ENCODE measurements around the gene FMR1NB.

FMR1NB gene, protein sequence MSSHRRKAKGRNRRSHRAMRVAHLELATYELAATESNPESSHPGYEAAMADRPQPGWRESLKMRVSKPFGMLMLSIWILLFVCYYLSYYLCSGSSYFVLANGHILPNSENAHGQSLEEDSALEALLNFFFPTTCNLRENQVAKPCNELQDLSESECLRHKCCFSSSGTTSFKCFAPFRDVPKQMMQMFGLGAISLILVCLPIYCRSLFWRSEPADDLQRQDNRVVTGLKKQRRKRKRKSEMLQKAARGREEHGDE

DNA sequence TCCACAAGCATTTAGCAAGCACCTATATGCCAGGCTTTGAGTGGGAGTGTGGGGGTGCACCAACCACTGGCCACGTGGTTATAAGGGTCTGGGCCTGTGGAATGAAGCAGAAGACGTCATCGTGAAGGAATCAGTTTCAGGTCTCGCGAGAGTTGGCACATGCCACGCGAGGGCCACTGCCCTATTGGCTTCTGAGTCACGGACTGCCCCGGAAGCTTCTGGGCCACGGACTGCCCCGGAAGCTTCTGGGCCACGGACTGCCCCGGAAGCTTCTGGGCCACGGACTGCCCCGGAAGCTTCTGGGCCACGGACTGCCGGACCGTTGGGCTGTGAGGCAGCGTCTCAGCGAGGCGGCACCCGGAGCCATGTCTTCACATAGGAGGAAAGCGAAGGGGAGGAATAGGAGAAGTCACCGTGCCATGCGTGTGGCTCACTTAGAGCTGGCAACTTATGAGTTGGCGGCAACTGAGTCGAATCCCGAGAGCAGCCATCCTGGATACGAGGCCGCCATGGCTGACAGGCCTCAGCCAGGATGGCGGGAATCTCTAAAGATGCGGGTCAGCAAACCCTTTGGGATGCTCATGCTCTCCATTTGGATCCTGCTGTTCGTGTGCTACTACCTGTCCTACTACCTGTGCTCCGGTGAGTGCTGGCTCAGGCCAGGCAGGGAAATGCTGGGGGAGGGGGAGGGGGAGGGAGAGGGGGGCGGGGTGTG is at the start of gene FMR1NB:
Gene FMR1NB (plus strand): TSS at position 300 of the 715 bp plus-strand sequence. CDS start 66 bp downstream, at position 366.
- no peak for DNase-seq

DNA sequence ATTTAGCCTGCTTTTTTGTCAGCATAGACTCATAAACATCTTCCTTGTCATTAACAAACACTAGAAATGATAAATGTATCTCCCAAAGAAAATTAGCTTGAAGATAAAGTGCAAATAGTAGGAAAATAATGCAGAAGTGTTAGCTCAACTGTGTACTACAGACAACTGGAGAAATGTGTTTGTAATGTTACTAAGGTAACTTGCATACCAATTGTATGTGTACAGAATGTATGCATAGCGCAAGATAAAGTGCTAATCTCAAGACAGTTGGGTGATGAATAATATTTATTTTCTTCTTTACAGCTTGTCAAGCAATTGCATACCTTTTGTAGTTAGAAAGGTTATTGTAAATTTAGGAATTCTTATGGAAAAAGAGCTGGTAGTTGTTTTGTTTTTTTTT is 47.3 kb upstream of the FMR1NB start:
- DNase-seq, result no peak

DNA sequence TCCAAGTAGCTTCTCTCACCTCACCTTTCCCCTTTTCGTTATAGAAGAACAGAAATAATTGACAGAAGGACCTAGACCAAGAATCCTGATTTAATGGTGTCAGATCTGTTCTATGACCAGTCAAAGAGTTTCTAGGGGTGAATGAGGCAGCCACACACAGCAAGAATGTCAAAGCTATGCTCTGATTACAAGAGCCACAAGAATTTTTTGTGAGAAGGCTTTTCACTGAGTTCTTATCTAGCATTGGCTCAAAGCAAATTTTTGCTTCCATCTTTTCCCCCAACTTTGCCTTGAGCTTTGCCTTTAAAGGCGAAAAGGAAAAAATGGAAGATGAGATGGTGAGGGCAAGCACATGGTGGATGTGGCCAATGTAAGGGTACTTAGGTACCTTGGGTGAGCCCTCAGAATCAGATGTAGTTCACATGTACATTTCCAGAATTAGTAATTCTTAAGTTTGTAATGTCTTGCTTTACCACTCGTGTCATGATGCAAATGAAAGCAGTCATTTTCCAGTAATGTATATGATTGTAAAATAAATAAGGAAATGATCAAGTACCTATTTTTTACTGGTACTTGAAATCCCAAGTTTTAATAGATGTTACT is 45.9 kb upstream of the FMR1NB start:
- no peak for DNase-seq

DNA sequence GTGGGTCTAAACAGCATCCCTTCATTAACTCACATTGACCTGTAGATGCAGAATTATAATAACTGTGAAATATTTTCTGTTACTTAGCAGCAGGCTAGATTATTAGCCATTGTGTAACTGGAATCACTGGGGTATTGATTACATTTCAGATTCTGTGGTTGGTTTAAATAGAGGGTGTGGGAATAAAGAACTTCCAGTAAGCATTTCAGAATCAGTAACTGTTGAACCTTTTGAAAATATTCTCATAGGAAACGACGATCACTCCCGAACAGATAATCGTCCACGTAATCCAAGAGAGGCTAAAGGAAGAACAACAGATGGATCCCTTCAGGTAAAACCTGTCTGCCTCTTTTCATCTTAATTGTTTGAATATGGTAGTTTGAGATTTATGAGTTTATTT is 35.9 kb upstream of the FMR1NB start:
- DNase-seq, result no peak

DNA sequence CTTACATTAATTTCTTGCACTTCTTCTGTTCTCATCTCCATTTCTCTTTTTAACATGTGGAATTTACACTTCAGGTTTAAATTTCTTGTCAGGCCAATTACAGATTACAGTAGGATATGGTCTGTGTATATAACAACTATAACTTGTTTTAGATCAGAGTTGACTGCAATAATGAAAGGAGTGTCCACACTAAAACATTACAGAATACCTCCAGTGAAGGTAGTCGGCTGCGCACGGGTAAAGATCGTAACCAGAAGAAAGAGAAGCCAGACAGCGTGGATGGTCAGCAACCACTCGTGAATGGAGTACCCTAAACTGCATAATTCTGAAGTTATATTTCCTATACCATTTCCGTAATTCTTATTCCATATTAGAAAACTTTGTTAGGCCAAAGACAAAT is 32.6 kb upstream of the FMR1NB start:
- no peak for DNase-seq

DNA sequence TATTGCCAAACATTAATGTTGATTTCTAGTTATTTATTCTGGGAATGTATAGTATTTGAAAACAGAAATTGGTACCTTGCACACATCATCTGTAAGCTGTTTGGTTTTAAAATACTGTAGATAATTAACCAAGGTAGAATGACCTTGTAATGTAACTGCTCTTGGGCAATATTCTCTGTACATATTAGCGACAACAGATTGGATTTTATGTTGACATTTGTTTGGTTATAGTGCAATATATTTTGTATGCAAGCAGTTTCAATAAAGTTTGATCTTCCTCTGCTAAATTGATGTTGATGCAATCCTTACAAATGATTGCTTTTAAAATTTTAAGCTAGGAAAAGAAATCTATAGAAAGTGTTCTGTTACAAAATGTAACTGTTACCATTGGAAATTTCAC is 30.8 kb upstream of the FMR1NB start:
- DNase-seq, result no peak

DNA sequence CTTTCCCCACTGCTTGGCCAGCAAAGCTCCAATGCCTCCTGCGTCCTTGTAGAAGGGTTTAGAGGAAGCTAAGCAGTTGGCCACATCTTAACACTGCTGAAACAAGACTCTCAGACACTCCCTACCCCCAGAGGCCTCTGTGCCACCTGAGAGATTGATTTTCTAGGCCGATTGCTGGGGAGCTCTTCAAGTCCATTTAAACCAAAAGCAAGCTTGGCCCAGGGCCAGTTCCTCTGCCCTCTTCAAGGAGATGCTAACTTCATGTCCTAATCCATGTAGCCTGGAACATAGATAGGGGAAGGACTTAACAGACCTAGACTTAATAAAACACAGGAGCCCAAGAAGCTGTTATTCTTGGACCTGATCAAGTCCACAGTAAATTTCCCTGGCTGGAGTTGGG is 27.2 kb upstream of the FMR1NB start:
- DNase-seq, result no peak

DNA sequence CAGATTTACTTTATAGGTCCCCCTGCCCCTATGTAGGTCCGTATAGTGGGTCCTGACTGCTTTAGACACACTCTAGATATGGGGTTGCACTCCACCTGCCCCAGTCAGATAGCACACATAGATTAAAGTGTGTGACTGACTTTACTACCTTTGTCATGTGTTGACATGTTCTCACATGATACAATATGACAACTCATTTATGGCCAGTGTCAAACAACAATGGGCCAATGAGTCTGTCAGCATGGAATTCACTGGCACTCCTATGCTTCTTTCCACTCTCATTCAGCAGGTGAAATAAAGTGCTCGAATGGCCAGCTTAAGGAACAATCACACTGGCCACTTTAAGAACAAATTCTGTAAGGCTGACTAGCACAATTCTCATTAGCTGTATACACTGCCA is 23.8 kb upstream of the FMR1NB start:
- no peak for DNase-seq

DNA sequence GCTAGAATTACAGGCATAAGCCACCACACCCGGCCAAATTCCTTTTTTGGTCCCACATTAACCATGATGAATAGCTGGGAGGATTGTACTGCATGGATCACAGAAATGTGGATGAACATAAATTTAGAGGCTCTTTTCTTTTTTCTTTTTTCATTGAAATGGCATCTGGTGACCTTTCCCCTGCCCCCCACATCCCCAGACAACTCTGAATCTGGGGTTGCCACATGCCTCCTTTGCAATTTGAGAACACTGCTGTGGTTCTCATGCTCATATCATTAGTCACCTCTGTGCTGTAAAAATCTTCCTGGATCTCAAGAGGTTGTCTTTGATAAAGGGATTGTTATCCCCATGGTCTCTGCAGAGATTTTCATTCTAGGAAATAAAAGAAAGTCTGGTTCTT is 22.8 kb upstream of the FMR1NB start:
- DNase-seq, result peak; percentile 77

DNA sequence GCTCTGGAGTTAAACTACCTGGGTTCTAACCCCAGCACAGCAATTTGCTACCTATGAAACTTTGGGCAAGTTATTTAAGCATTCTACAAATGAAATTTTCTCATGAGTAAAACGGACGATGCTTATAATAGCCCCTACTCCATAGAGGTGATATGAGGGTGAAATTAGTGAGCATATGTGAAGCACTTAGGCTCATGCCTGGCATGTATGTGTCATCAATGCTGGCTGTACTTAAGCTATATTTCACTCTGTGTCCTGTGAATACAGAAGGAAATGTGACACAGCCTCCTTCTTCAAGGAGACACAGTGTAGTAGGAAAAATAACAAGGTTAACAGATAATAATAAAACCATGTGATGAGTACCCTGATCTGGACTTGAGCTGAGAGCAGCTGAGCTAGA is 20.4 kb upstream of the FMR1NB start:
- no peak for DNase-seq

DNA sequence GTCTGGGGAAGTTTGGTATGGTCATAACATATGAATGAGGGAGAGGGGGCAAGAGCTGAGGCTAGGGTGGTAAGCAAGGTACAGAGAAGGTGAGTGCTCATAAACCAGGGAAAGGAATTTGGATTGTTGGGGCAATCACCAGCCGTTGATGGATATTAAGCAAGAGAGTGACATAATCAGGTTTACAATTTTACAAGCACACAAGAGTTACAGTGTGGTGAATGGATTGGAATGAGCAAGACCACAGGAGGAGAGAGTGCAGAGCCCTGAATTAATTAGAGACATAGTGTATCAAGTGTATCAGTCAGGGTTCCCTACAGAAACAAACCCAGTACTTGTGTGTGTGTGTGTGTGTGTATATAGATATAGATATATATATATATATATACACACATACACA is 18.7 kb upstream of the FMR1NB start:
- peak; percentile 8 for DNase-seq

DNA sequence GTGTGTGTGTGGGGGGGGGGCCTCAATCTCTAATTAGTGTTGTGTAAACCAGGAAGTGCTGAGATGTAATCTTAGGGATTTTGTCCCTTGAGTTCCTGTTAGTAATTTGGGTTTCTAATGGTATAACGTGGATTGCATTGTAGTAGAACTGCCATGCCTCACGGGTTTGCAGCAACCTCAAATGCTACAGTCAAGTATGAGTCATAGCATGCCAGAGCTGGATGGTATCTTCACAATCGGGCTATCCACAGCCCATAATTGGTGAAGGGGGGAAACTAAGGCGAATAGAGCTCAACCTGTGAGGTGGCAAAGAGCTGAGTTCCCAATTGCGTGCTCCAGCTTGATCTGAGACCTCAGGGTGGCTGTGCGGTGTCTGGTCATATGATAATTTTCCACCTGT is 2.2 kb upstream of the FMR1NB start:
- peak; percentile 4 for DNase-seq

DNA sequence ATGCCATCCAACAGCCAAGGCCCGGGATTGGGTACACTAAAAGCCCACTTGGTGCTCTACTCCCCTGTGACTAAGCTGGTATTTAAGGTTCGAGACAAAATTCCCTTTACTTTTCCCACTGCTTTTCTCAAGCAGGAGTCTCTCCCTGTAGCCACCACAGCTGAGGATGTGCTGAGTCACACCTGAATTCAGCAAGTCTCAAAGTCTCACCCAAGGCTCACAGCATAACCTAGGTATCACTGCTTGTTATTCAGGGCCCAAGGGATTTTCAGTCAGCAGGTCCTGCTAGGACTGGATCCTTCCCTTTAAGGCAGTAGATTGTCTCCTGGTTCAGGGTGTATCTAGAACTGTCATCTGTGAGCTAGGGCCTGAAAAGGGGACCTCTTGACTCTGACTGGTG is 39.2 kb downstream of the FMR1NB start:
- no peak for DNase-seq

DNA sequence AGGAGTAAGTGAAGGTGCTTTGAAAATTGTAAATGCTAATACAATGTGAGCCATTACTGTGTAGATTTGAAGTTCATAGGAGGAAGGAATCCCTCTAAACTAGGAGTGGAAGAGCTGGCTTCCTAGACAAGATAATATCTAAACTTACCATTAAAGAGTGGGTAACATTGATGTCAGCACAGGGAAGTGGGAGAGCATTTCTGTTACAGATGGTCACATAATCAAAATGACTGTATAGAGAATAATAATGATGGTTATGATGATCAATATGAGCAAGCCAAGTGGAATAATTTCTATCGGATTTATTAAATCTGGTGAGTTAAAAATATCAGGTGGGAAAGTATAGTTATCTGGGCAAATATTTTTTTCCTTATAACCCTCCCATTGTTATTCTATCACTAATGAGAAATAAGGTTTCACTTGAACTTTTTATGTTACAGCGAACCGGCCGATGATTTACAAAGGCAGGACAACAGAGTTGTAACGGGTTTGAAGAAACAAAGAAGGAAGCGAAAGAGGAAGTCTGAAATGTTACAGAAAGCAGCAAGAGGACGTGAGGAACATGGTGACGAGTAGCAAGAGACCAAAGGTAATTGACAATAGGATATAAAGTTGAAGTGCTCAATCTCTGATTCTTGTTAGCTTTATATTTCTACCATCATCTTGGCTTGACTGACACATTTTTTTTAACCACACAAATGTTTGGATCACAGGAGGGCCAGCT is 43.5 kb downstream of the FMR1NB start:
- no peak for DNase-seq

DNA sequence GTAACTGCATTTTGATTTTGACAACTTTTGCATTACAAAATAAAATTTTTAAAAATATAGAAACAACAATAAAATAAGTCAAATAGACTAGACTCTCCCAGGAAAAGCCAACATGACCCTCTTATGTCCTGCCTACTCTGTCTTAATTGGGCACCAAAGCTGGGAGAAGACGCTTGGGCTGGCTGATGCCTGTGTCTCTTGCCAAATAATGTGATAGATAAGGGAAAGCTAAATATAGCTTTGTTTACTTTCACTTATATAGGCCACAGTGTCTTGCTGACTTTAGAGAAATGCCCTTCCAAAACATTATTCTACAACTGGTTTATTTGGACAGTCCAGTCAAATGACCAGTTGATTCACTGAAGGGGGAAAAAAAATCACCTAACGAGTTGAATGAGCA is 54.2 kb downstream of the FMR1NB start:
- no peak for DNase-seq

DNA sequence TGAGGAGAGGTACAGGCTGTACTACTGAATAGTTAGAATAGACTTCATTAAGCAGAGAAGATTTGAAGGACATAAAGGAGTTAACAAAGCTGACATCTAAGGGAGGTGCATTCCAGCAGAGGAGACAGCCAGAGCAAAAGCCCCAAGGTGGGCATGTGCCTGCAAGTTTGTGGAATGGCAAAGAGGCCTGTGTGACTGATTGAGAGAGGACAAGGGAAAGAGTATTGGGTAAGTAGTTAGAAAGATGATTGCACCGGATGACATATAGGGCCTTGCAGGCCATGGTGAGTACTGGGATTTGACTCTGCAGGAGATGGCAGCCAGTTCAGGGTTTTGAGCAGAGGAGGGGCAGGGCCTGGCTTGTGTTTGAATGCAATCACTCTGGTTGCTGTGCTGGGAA is 55.9 kb downstream of the FMR1NB start:
- DNase-seq, result no peak

DNA sequence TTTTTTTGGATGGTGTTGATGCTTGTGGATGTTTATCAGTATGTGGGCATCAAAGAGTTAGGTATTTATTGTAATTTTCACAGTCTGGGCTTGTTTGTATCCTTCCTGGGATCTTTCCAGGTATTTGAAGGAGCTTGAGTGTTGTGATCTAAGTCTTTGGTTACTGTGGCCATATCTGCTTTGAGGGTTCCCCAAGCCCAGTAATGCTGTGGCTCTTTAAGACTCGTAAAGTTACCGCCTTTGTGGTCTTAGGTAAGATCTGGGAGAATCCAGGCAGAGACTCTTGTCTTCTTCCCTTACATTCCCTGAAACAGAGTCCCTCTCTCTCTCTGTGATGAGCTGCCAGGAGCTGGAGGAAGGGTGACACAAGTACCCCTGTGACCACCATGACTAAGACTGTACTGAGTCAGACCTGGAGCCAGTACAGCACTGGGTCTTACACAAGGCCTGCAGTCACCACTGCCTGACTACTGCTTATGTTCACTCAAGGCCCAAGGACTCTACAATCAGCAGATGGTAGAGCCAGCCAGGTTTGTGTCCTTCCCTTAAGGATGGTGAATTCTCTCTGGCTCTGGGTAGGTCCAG is 62.2 kb downstream of the FMR1NB start:
- peak; percentile 3 for DNase-seq

DNA sequence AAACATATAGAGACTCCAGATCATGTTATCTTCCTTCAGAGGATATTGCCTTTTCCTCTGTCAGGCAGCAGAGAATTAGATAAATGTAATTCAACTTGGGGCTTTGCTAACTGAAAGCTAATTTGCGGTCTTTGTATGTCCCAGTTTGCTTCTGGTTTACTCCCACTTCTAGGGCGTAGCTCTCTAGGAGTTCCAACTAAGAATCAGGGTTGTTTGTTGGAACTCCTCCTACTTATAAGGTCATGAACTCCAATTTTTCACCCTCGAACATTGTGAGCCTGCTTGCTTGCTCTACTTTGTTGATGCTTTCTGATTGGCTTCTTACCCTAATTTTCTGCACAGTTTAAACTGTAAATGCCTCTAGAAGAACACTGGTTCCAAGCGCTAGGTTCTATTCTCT is 66.1 kb downstream of the FMR1NB start:
- DNase-seq, result no peak

DNA sequence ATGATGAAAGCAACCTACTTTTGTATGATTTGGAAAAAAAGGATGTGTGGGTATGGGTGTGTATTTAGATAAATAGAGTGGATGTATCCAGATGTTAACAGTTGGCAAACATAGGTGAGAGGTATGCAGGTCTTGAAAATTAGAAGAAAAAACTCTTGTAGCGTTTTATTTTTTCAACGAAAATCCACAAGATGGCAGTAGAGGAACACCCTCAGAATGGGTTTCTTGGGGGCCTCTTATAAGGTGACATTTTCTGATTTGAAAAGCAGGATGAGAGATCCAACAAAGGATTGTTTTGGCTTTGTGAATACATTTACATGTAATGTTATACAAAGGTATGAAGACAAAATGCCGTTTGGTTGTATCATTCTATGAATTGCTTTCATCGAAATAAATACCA is 68.3 kb downstream of the FMR1NB start:
- DNase-seq, result no peak

DNA sequence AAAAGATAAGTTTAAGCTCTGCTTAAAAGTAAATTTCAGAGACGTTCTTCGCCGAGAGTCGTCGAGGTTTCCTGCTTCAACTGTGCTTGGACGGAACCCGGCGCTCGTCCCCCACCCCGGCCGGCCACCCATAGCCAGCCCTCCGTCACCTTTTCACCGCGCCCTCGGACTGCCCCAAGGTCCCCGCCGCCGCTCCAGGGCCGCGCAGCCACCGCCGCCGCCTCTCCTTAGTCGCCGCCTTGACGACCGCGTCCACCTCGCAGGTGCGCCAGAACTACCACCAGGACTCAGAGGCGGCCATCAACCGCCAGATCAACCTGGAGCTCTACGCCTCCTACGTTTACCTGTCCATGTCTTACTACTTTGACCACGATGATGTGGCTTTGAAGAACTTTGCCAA is 70.8 kb downstream of the FMR1NB start:
- no peak for DNase-seq

DNA sequence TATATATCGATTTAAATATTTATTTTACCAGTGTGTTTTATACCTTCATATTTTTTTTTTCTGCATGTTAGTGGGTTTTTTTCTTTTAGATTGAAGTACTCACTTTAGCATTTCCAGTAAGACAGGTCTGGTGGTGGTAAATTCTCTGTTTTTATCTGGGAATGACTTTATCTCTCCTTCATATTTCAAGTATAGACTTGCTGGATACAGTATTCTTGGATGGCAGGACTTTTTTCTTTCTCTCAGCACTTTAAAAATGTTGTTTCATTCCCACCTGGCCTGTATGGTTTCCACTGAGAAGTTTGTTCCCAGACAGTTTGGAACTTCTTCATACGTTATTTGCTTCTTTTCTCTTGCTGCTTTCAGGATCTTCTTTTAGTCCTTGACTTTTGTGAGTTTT is 86.1 kb downstream of the FMR1NB start:
- DNase-seq, result no peak

DNA sequence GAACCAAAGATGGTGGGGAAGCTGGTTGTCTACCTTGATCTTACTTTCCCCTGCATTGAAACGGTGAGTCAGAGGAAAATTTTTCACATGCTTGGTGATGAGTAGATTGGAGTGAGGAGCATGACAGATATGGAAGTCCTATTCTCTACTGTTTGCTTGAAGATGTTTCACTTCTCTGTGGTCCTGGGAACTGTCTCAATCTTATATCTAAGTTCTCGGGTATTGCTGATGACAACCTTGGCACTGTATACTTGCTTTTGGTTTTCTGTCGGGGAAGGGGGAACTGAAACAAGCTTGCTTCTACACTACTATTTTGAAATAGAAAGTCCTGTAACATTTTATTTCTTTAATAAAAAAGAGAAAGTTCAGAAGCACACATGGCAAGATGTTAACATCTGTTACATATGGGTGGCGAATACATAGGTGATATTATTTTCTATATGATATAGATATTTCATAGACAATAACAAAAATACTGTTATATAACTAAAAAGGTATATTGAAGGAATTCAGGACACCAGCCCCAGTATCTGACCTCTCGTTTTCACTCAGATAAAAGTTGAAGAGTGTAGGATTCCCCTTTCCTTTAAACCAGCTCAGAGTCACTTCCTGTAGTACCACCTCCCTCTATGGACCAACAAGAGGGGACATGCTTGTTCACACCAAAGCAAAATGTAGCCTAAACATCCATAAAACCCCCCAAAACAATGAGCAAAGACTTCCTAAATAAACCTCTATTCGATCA is 88.8 kb downstream of the FMR1NB start:
- no peak for DNase-seq

DNA sequence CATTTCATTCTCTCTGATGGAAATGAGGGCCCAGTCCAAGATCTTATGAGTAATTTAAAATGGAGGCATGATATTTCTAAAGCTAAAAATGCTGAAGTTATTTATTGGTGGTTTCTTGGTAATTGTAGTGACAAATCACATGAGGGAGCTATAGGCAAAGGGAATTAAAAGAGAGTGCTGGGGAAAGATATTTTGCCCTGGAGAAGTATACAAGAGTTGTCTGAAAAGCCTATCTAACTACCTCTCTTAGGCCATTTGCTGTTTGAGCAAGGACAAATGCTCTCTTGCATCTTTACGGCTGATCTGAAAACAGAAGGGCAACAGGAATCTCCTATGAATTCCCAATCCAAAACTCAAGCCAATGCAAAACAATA is 89.4 kb downstream of the FMR1NB start:
- DNase-seq, result no peak

Measured in HCEC 1CT (cell line).